Measurements from ENCODE around the gene MEGF6.

The MEGF6 gene

DNA sequence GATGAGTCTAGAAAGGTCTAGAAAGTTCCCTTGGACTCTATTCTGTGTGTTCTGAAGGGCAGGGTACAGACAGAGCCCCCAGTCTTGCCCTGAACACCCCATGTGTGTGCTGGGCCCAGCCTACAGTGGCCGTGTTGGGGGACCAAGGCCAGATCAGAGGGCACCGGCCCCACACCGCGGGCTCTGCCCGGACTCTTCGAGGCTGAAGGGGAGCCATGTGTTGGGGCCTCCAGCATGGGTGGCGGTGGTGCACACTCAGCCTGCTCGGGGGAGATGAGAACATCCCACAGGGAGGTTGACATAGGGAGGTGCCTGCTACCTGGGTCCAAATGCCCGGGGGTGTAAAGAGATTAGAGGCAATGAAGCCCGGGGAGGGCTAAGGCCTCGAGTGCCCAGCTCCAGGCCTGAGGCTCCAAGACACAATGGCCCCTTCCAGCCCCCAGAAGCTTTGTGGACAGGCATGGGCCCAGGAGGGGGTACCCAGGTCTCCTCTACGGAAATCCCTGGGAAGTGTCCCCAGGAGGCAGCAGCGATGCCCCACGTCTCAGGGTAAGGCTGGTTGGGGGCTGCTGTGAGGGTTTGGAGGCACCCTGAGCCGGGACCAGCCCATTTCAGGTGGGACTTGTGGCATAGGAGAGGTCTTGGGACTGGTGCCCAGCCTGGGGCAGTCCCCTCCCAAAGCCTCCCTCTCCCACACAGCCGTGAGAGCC, 144.8 kb downstream of the MEGF6 start:
- no peak for DNase-seq

- no peak for DNase-seq
Measured at GRCh38 chr1:3465935-3466321, 145.4 kb downstream of the MEGF6 start.

- no peak for DNase-seq
Measured at GRCh38 chr1:3465091-3465934, 146.0 kb downstream of the MEGF6 start.

DNA sequence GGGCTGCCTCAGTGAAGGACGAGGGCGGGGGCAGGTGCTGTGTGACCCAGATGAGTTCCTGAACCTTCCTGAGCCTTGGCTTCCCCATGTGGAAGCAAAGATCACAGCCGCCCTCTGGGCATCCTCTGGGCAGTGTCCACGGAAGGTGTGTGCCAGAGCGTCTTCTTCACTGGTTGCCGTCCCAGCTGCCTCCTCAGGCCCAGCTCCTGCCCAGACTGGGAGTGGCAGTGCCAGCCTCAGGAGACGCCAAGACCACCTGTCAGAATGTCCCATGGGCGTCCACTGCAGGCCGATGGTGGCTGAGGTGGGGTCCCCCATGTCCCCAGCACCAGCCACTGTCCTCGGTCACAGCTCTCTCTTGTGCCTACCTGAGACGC, 146.7 kb downstream of the MEGF6 start:
- no peak for DNase-seq

- DNase-seq = no peak
Measured at GRCh38 chr1:3463891-3464648, 147.2 kb downstream of the MEGF6 start.

DNA sequence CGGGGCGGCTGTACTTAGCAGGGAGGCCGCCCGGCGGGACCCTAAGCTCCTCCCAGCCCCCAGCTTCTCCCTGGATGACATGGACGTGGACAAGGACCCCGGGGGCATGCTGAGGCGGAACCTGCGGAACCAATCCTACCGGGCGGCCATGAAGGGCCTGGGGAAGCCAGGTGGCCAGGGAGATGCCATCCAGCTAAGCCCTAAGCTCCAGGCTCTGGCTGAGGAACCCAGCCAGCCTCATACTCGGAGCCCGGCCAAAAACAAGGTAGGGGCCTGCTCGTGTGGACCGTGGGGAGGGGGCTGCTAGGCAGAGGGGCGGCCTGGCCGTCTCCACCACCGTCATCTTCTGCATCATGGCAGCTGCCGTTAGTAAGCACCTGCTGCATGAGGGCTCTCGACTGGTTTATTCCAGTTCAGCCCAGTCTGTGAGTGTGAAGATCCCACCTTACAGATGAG, 147.9 kb downstream of the MEGF6 start:
- DNase-seq = no peak

DNA sequence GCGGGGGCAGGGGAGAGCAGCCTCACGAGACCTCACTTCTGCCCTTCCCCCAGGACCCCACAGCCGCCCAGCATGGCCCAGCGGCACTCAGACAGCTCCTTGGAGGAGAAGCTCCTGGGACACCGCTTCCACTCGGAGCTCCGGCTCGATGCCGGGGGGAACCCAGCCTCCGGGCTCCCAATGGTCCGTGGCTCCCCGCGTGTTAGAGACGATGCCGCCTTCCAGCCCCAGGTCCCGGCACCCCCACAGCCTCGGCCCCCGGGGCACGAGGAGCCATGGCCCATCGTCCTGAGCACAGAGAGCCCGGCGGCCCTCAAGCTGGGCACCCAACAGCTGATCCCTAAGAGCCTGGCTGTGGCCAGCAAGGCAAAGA, 148.3 kb downstream of the MEGF6 start:
- DNase-seq = no peak

GRCh38 chr1:3462356-3463012, 148.8 kb downstream of the MEGF6 start:
- DNase-seq = no peak

- DNase-seq = no peak
Measured at GRCh38 chr1:3461934-3462275, 149.4 kb downstream of the MEGF6 start.

- DNase-seq = no peak
Measured at GRCh38 chr1:3461238-3461933, 149.9 kb downstream of the MEGF6 start.

DNA sequence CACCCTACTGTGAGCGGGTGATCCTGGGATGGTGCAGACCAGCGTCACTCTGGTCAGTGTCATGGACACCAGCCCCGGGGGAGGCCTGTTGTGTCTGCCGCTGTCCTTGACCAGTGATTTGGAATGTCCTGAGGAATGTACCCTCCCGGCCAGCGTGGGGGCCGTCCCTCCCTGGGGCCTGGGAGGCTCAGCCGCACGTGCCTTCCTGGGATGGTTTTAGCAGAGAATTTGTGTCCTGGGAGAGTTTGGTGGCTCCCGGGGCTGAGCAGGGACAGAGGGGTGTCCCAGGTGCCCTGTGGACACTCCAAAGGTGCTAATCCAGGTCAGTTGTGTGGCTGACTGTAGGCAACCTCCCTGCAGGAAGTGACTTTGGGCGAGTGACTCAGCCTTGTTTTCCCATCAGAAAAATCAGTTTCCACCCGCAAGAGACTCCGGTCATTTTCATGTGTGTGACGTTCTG, 150.6 kb downstream of the MEGF6 start:
- peak; percentile 33 for DNase-seq

- no peak for DNase-seq
Measured at GRCh38 chr1:3459940-3460671, 151.2 kb downstream of the MEGF6 start.

DNA sequence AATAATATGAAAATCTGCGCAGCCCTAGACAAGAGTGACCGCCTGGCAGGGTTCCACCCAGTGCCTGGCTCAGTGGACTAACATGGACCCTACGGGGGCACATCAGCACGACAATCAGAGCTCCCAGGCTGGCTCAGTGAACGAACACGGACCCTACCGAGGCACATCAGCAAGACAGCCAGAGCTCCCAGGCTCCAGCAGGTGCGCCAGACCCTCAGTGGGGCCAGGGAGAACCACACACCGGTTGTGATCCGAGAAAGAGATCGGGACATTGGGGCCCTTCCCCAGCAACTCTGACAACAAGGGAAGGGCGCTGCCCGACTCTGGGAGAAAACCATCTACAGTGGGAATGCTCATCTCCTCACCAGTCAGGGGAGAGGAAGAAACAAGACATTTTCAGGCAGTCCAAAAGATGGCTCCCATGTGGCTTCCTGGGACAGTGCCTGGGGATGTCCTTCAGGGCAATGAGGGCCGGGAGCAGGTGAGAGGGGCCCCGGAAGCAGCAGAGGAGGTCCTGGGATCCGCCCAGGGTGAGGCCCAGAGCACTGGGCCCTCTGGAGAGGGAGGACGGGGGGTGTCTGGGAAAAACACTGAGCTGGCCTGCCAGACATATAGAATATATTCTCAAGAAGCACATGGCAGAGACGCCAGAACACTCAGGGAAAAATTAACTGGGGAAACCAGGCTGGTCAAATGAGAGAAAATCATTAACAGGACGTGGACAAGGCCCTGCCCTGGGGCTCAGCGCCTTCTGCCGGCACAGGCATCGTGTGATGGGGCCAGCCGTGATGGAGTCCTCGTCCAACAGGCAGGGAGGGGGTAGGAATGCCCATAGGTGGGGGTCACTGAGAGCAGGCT, 152.0 kb downstream of the MEGF6 start:
- no peak for DNase-seq

- no peak for DNase-seq
Measured at GRCh38 chr1:3457910-3458883, 153.1 kb downstream of the MEGF6 start.

GRCh38 chr1:3456964-3457909, 154.1 kb downstream of the MEGF6 start:
- no peak for DNase-seq

DNA sequence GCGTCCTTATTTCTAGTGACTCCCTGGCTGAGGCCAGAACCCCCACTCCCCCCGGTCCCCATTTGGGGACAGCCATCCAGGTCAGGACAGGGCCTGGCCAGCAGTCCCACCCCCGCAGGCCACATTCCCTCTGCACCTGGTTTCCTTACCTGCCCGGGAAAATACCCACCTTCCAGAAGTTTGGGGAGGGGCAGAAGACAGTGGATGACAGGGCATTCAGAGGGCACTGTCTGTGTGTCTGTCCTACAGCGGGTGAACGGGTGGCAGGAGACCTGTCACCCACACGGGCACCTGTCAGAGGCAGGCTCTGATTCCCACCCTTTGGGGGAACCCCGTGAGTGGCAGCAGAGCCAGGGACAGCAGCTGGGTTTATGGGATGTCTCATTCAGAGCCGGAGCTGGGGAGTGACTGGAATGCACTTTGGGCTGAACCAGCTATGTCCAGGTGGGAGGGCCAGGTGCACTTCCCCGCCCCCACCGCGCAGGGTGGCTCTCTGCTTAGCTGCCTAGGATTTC, 154.8 kb downstream of the MEGF6 start:
- no peak for DNase-seq

DNA sequence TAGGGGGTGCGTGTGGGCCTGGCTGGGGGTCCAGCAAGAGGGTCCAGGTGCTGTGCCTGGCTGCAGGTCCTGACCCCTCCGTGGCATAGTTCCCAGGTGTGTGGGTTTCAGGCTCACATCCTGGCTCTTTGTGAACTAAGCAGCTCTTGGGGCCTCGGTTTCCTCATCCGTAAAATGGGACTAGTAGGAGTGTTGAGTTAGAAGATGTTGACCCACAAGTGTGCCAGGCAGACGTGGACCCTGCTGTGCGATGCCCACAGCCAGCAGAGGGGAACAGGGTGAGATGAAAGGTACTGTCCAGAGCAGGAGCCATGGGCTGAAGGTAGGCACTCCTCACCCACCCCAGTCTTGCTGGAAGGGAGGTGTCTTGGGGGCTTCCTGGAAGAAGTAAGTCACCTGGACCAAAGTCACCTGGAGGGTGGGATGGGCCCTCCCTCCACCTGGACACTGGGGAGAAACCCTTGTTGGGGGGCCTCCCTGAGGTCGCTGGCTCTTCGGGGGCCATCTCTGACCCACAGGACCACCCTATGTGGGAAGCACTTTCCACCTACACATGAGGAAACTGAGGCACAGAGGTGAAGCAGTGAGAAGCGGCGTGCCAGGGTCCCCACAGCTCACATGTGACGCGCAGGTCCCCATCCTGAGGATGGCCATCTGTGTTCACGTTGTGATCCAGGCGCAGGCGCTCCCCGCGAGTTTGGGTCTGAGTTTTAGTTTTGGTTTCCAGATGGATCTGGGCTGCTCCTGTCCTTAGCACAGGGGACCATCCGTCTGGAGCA, 155.4 kb downstream of the MEGF6 start:
- DNase-seq = no peak
